GM19328 (cell line): ENCODE measurements around the gene CITED1.

ENCODE experiments used
- ATAC-seq: cut with Tn5 transposase; IDR thresholded peaks from one replicate; pipeline ENCODE4 v1.9.1; 2021; ENCODE audit warnings: mild to moderate bottlenecking, moderate library complexity; ENCODE audit not compliant: unreplicated experiment

Gene CITED1

GRCh38 chrX:72271812-72272211 is 33.9 kb downstream of the CITED1 start:
- no peak for ATAC-seq

GRCh38 chrX:72271091-72271788 is 34.5 kb downstream of the CITED1 start:
- no peak for ATAC-seq

GRCh38 chrX:72270316-72270866 is 35.3 kb downstream of the CITED1 start:
- no peak for ATAC-seq

- ATAC-seq, result no peak
These were observed 36.0 kb downstream of the CITED1 start for GRCh38 chrX:72269671-72270251.

DNA sequence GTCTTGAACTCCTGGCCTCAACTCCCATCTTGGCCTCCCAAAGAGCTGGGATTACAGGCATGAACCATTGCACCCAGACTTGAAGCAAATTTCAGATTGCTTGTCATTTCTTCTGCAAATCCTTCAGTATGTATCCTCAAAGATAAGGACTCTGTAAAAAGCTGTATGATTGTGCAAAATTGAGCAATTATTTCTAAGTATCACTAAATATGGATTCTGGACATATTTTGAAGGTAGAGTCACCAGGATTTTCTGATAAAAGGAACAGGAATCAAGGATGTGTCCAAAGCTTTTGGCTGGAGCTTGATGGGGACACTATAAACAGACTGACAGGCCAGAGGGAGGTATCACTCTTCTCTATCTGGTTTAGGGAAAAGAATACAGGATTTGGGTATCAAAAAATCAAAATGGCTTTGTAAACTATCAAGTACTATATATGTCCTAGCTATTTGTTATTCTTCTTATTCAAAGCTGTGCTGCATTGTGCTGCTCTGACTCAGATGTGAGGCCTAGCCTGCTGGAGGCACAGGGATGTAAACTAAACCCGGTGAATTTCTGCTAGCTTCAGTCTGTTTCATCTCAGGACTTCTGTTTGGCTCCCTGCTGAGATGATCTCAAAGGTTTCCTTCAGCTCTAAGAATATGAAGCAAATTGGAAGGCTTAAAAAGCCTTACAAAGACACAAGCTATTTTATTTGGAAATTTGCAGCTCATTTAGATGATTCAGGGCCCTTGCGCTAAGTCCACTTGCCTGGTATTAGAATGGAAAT is 36.9 kb downstream of the CITED1 start:
- ATAC-seq, result no peak

DNA sequence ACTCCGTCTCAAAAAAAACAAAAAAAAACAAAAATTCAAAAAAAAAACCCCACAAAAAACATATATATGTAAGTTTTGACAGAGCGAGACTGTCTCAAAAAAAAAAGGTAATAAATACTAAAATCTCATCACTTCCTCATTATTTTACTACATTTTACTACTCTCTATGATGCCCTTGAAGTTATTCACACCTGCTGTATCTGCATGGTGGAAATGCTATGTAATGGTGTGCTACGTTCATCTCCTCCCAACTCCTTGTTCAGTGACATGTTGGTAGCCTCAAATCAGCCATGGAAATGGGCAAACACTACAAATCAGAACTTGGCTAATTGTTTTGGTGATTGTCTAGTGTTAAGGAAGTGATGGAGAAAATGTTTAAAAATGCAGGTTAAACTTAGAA is 40.5 kb downstream of the CITED1 start:
- no peak for ATAC-seq

DNA sequence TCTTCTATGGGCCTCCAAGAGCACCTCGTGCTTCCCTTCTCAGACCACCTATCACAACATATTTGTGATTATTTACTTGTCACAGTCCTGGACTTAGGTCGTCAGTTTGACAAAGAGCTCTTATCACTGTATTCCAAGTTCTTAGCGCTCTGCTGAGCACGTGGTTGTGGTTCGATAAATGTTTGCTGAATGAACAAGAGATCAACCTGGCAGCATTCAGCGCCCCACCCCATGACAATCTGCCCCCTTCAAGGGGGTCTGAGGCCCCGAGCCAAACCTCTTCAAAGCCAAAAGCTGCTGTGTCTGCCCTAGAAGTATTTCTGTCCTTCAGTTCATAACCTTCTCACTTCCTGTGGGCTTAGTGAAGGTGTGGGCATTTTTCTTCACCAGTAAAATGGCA is 43.6 kb downstream of the CITED1 start:
- no peak for ATAC-seq

GRCh38 chrX:72260448-72260847 is 45.3 kb downstream of the CITED1 start:
- no peak for ATAC-seq

DNA sequence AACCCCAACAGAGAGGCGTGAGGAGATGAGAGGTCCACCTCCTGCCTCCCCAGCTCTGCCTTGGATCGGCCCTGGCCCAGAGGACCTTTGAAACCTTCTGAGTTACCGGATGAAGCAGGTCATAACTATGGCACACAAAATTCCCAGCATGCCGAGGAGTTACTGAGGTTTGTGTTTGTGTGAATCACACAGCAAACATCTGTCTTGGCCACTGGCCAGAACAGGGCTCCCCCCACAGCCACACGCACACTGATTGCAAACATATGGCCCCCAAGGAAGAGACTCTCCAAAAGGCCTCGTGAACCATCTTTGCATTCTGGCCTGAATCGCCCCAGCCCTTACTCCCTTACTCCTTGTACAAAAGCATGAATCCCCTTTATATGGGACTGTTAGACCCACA is 47.5 kb downstream of the CITED1 start:
- no peak for ATAC-seq

DNA sequence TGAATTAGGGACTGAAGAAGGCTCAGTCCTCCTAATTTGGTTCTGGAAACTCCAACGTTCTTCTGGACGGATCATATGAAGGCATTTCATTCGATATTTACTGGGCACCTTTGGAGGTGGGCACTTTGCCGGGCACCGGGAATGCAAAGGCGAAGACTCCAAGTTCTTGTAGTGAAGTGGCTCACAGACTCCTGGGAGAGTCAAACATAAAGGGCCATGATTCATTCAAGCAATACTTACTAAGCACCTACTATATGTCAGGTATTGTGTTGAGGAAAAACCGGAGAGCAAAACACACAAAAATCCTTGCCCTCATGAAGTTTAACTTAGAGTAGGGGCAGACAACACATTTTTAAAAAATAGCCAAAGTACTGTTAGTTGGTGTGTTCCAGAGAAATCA is 49.9 kb downstream of the CITED1 start:
- ATAC-seq, result no peak

DNA sequence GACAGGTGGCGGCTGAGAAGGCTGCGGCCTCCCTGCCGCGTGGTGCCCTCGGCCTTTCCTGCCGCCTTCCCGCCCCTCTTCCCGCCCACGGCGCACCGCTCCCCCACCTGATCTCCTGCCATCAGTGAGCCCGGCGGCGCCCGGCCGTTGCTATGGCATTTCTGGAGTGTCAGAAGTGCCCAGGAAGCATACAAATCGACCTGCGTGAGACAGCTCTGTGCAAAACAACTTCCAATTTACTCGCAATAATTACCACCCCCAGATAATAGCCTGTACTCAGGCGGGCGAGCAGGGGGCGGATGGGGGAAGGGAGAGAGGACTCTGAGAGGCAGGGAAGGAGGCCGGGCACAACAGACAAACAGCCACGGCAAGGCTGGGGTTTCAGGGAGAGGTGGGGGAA is 50.3 kb downstream of the CITED1 start:
- ATAC-seq, result no peak

- ATAC-seq, result no peak
These were observed 50.9 kb downstream of the CITED1 start for GRCh38 chrX:72254816-72255215.

GRCh38 chrX:72253686-72254085 is 52.0 kb downstream of the CITED1 start:
- ATAC-seq, result no peak
